B cell (primary cell): ENCODE results near the gene LINC00305. TPM values are rescaled to one million over a fixed set of nuclear protein-coding genes. Genes with fewer than 3 reads are reported as not detected.

Source experiments
- ATAC-seq: fragments of 200-7000 bp; cut with Tn5 transposase; one replicate; pipeline ENCODE4 v1.10.0; 2021; ENCODE audit warnings: low read depth, mild to moderate bottlenecking, moderate number of reproducible peaks, moderate library complexity
- CTCF ChIA-PET: fragments of 350-600 bp; sonication (Branson Sonifier 250); formaldehyde crosslinking; loops from one replicate; lab custom pipeline; 2021; ENCODE audit warnings: antibody characterized with exemption, inconsistent platforms; lab: Charles Lee
- POLR2A ChIA-PET: fragments of 350-600 bp; sonication (Branson Sonifier 250); formaldehyde crosslinking; loops from one replicate; lab custom pipeline; 2021; ENCODE audit warnings: antibody characterized with exemption; lab: Charles Lee
- DNase-seq: peaks from one replicate; pipeline ENCODE4 v3.0.0; 2013
- H2AFZ ChIP-seq: 2 replicates; pipeline ENCODE4 v1.6.1; 2012; ENCODE audit warnings: mild to moderate bottlenecking, low read depth, low read length; ENCODE audit not compliant: insufficient read depth, poor library complexity, severe bottlenecking
- H3K27ac ChIP-seq, 2 donors: 1 replicate in 1 of 2; 2 replicates in 1 of 2; pipeline ENCODE4 v1.5.1; 2012 to 2013; ENCODE audit warnings: low read length in 2 of 2, mild to moderate bottlenecking in 2 of 2, moderate library complexity in 1 of 2
- H3K27me3 ChIP-seq, 4 experiments: fragments of 200-600 bp in 1 of 4; sonication (generic) in 1 of 4; replicated peaks in 1 of 4; 1 replicate in 2 of 4; 2 replicates in 2 of 4; pipeline versions ENCODE4 v1.6.1 to v1.7.0; 2013 to 2016; ENCODE audit warnings: low read length in 3 of 4, mild to moderate bottlenecking in 2 of 4, mixed read lengths in 1 of 4, moderate library complexity in 1 of 4; ENCODE audit not compliant: insufficient read depth in 4 of 4, control insufficient read depth in 3 of 4; ENCODE audit errors: control extremely low read depth in 1 of 4
- H3K36me3 ChIP-seq, 2 experiments: replicated peaks in 1 of 2; 1 replicate in 1 of 2; 2 replicates in 1 of 2; pipeline versions ENCODE4 v1.6.1 to v1.7.1; 2013; ENCODE audit warnings: low read length in 1 of 2; ENCODE audit not compliant: insufficient read depth in 2 of 2, control insufficient read depth in 1 of 2; ENCODE audit errors: control extremely low read depth in 1 of 2, extremely low read depth in 1 of 2
- H3K4me1 ChIP-seq, 2 donors: fragments of 200-600 bp in 1 of 2; sonication (generic) in 1 of 2; 1 replicate in 1 of 2; 2 replicates in 1 of 2; pipeline versions ENCODE4 v1.5.1 to v1.6.1; 2013 to 2017; ENCODE audit warnings: low read length in 2 of 2; ENCODE audit not compliant: control insufficient read depth in 2 of 2, insufficient read depth in 2 of 2
- H3K4me2 ChIP-seq: replicated peaks from 2 replicates; pipeline ENCODE3; 2012; ENCODE audit warnings: mild to moderate bottlenecking, low read depth, low read length; ENCODE audit not compliant: poor library complexity, severe bottlenecking
- H3K4me3 ChIP-seq, 5 experiments: fragments of 200-600 bp in 1 of 5; sonication (generic) in 1 of 5; 1 replicate in 3 of 5; 2 replicates in 2 of 5; pipeline versions ENCODE4 v1.5.1 to v1.7.0; 2011 to 2016; ENCODE audit warnings: low read length in 4 of 5, mild to moderate bottlenecking in 4 of 5, low read depth in 2 of 5, control low read depth in 1 of 5, moderate library complexity in 1 of 5; ENCODE audit not compliant: insufficient read depth in 1 of 5; ENCODE audit errors: control extremely low read depth in 1 of 5, extremely low read depth in 1 of 5
- H3K79me2 ChIP-seq: fragments of 200-600 bp; sonication (generic); one replicate; pipeline ENCODE4 v1.6.0; 2016; ENCODE audit warnings: low read length; ENCODE audit not compliant: control insufficient read depth, insufficient read depth
- H3K9ac ChIP-seq: fragments of 200-600 bp; sonication (generic); 2 replicates; pipeline ENCODE4 v1.6.1; 2017; ENCODE audit warnings: mild to moderate bottlenecking, low read length, moderate library complexity
- H3K9me3 ChIP-seq, 3 donors: one replicate each; pipeline versions ENCODE4 v1.6.1 to v1.7.1; 2013; ENCODE audit warnings: low read length in 2 of 3; ENCODE audit not compliant: control insufficient read depth in 2 of 3, insufficient read depth in 1 of 3; ENCODE audit errors: control extremely low read depth in 1 of 3
- H4K20me1 ChIP-seq: 2 replicates; pipeline ENCODE4 v1.6.0; 2012; ENCODE audit warnings: mild to moderate bottlenecking, low read length; ENCODE audit not compliant: insufficient read depth, control insufficient read depth, poor library complexity, severe bottlenecking
- H3K27ac Mint-ChIP-seq: one replicate; pipeline ENCODE4 v1.8.0; 2021; ENCODE audit warnings: mixed read lengths
- H3K27me3 Mint-ChIP-seq: one replicate; pipeline ENCODE4 v1.8.0; 2021; ENCODE audit warnings: mixed read lengths
- H3K4me1 Mint-ChIP-seq: one replicate; pipeline ENCODE4 v1.8.0; 2021; ENCODE audit warnings: mixed read lengths
- H3K4me3 Mint-ChIP-seq: one replicate; pipeline ENCODE4 v1.8.0; 2021; ENCODE audit warnings: mixed read lengths
- H3K9me3 Mint-ChIP-seq: one replicate; pipeline ENCODE4 v1.8.0; 2022; ENCODE audit warnings: mixed read lengths; ENCODE audit not compliant: insufficient read depth
- CTCF ChIP-seq: fragments of 200-600 bp; IDR thresholded peaks from one replicate; pipeline ENCODE4 v1.8.0; 2022; ENCODE audit warnings: antibody characterized with exemption, mild to moderate bottlenecking
- EZH2 ChIP-seq: IDR thresholded peaks from 2 replicates; pipeline ENCODE4 v1.6.1; 2012; ENCODE audit warnings: borderline replicate concordance, low read depth, mild to moderate bottlenecking, moderate library complexity, low read length; ENCODE audit not compliant: insufficient read depth, poor library complexity, severe bottlenecking
- WGBS: methylation state at CpG from one replicate; pipeline ENCODE4 v1.1.5; 2013; ENCODE audit warnings: missing lambda C conversion rate; ENCODE audit not compliant: insufficient coverage; 5-methylcytosine and 5-hydroxymethylcytosine counted together
- intact Hi-C: fragments of 100-400 bp; cut with micrococcal nuclease; formaldehyde crosslinking; loops from one replicate; pipeline ENCODE4 v1.10.0; 2022
- polyA plus RNA-seq: library from polyadenylated mRNA; depleted of rRNA; stranded (reverse); fragments of >200 nt; gene quantifications from 2 replicates; pipeline ENCODE4 v1.2.3, GENCODE V29; 2012
- total RNA-seq, 2 donors: library from RNA; stranded (reverse); fragments of 120-200 nt in 1 of 2; gene quantifications; 1 replicate in 1 of 2; 2 replicates in 1 of 2; pipeline versions ENCODE4 v1.2.3 to v1.2.4, GENCODE V29; 2013 to 2022

LINC00305 gene
- total and polyA plus RNA-seq, 2 donors (not counting 1 experiment from before 2014, with no cell fraction given), result not detected

GRCh38 chr18:64099244-64099643 is 49.6 kb downstream of the LINC00305 start:
- Histone ChIP-seq H2AFZ (no peak overlapping the region), H3K27me3 (peaks cover 0 to 3% (median 0%) of the 10 kb centered on the region in 4 experiments), H4K20me1 (no peaks in the 10 kb centered on the region), H3K9ac (no peak overlapping the region), H3K9me3 (no peaks in the 10 kb centered on the region), H3K27ac (no peak overlapping the region), H3K36me3 (no peaks in the 10 kb centered on the region), H3K79me2 (no peaks in the 10 kb centered on the region), H3K4me1 (peaks cover 0 to 3% of the 10 kb centered on the region in 2 donors), H3K4me2 (no peak overlapping the region), H3K4me3 (no peak overlapping the region)
- WGBS, result 79% methylated on average over 2 of the region's 3 CpGs
- H3K4me3 Mint-ChIP-seq, result no peak overlapping the region
- H3K27ac Mint-ChIP-seq, result no peak overlapping the region
- ChIA-PET POLR2A (no interaction called here), CTCF (no interaction called here)
- intact Hi-C loops, result no loop called here
- DNase-seq, result no peak
- H3K4me1 Mint-ChIP-seq, result peaks cover 6% of the 10 kb centered on the region
- peaks cover 5% of the 10 kb centered on the region for H3K27me3 Mint-ChIP-seq
- TF ChIP-seq EZH2 (no peak), CTCF (no peak)
- H3K9me3 Mint-ChIP-seq, result no peaks in the 10 kb centered on the region
- no peak for ATAC-seq

GRCh38 chr18:64097497-64097896 is 51.4 kb downstream of the LINC00305 start:
- ATAC-seq (no peak), DNase-seq (no peak)
- H3K79me2 ChIP-seq, result no peaks in the 10 kb centered on the region
- peaks cover 0 to 3% of the 10 kb centered on the region in 2 donors for H3K4me1 ChIP-seq
- peaks cover 5% of the 10 kb centered on the region for H3K27me3 Mint-ChIP-seq
- H3K27me3 ChIP-seq, result peaks cover 0 to 3% (median 0%) of the 10 kb centered on the region in 4 experiments
- no peaks in the 10 kb centered on the region for H3K36me3 ChIP-seq
- no peaks in the 10 kb centered on the region for H4K20me1 ChIP-seq
- no peak overlapping the region for H3K4me3 ChIP-seq
- no peak overlapping the region for H3K4me3 Mint-ChIP-seq
- ChIA-PET CTCF (no interaction called here), POLR2A (no interaction called here)
- WGBS, result no CpG with 5 or more reads among the region's 3 CpGs
- no peaks in the 10 kb centered on the region for H3K9me3 ChIP-seq
- H3K27ac Mint-ChIP-seq, result no peak overlapping the region
- no peak overlapping the region for H3K27ac ChIP-seq
- no peaks in the 10 kb centered on the region for H3K9me3 Mint-ChIP-seq
- H3K9ac ChIP-seq, result no peak overlapping the region
- H3K4me2 ChIP-seq, result no peak overlapping the region
- peaks cover 6% of the 10 kb centered on the region for H3K4me1 Mint-ChIP-seq
- intact Hi-C loops, result no loop called here
- no peak overlapping the region for H2AFZ ChIP-seq
- no peak for TF ChIP-seq EZH2
- TF ChIP-seq CTCF, result no peak
